B cell (primary cell): Measurements from ENCODE around the gene CALR. TPM values are rescaled to one million over a fixed set of nuclear protein-coding genes. Genes with fewer than 3 reads are reported as not detected.

Source experiments
- ATAC-seq: fragments of 200-7000 bp; cut with Tn5 transposase; one replicate; pipeline ENCODE4 v1.10.0; 2021; ENCODE audit warnings: low read depth, mild to moderate bottlenecking, moderate number of reproducible peaks, moderate library complexity
- CTCF ChIA-PET: fragments of 350-600 bp; sonication (Branson Sonifier 250); formaldehyde crosslinking; loops from one replicate; lab custom pipeline; 2021; ENCODE audit warnings: antibody characterized with exemption, inconsistent platforms; lab: Charles Lee
- POLR2A ChIA-PET: fragments of 350-600 bp; sonication (Branson Sonifier 250); formaldehyde crosslinking; loops from one replicate; lab custom pipeline; 2021; ENCODE audit warnings: antibody characterized with exemption; lab: Charles Lee
- DNase-seq: peaks from one replicate; pipeline ENCODE4 v3.0.0; 2013
- H2AFZ ChIP-seq: 2 replicates; pipeline ENCODE4 v1.6.1; 2012; ENCODE audit warnings: mild to moderate bottlenecking, low read depth, low read length; ENCODE audit not compliant: insufficient read depth, poor library complexity, severe bottlenecking
- H3K27ac ChIP-seq, 2 donors: 1 replicate in 1 of 2; 2 replicates in 1 of 2; pipeline ENCODE4 v1.5.1; 2012 to 2013; ENCODE audit warnings: low read length in 2 of 2, mild to moderate bottlenecking in 2 of 2, moderate library complexity in 1 of 2
- H3K27me3 ChIP-seq, 4 experiments: fragments of 200-600 bp in 1 of 4; sonication (generic) in 1 of 4; replicated peaks in 1 of 4; 1 replicate in 2 of 4; 2 replicates in 2 of 4; pipeline versions ENCODE4 v1.6.1 to v1.7.0; 2013 to 2016; ENCODE audit warnings: low read length in 3 of 4, mild to moderate bottlenecking in 2 of 4, mixed read lengths in 1 of 4, moderate library complexity in 1 of 4; ENCODE audit not compliant: insufficient read depth in 4 of 4, control insufficient read depth in 3 of 4; ENCODE audit errors: control extremely low read depth in 1 of 4
- H3K36me3 ChIP-seq, 2 experiments: replicated peaks in 1 of 2; 1 replicate in 1 of 2; 2 replicates in 1 of 2; pipeline versions ENCODE4 v1.6.1 to v1.7.1; 2013; ENCODE audit warnings: low read length in 1 of 2; ENCODE audit not compliant: insufficient read depth in 2 of 2, control insufficient read depth in 1 of 2; ENCODE audit errors: control extremely low read depth in 1 of 2, extremely low read depth in 1 of 2
- H3K4me1 ChIP-seq, 2 donors: fragments of 200-600 bp in 1 of 2; sonication (generic) in 1 of 2; 1 replicate in 1 of 2; 2 replicates in 1 of 2; pipeline versions ENCODE4 v1.5.1 to v1.6.1; 2013 to 2017; ENCODE audit warnings: low read length in 2 of 2; ENCODE audit not compliant: control insufficient read depth in 2 of 2, insufficient read depth in 2 of 2
- H3K4me2 ChIP-seq: replicated peaks from 2 replicates; pipeline ENCODE3; 2012; ENCODE audit warnings: mild to moderate bottlenecking, low read depth, low read length; ENCODE audit not compliant: poor library complexity, severe bottlenecking
- H3K4me3 ChIP-seq, 5 experiments: fragments of 200-600 bp in 1 of 5; sonication (generic) in 1 of 5; 1 replicate in 3 of 5; 2 replicates in 2 of 5; pipeline versions ENCODE4 v1.5.1 to v1.7.0; 2011 to 2016; ENCODE audit warnings: low read length in 4 of 5, mild to moderate bottlenecking in 4 of 5, low read depth in 2 of 5, control low read depth in 1 of 5, moderate library complexity in 1 of 5; ENCODE audit not compliant: insufficient read depth in 1 of 5; ENCODE audit errors: control extremely low read depth in 1 of 5, extremely low read depth in 1 of 5
- H3K79me2 ChIP-seq: fragments of 200-600 bp; sonication (generic); one replicate; pipeline ENCODE4 v1.6.0; 2016; ENCODE audit warnings: low read length; ENCODE audit not compliant: control insufficient read depth, insufficient read depth
- H3K9ac ChIP-seq: fragments of 200-600 bp; sonication (generic); 2 replicates; pipeline ENCODE4 v1.6.1; 2017; ENCODE audit warnings: mild to moderate bottlenecking, low read length, moderate library complexity
- H3K9me3 ChIP-seq, 3 donors: one replicate each; pipeline versions ENCODE4 v1.6.1 to v1.7.1; 2013; ENCODE audit warnings: low read length in 2 of 3; ENCODE audit not compliant: control insufficient read depth in 2 of 3, insufficient read depth in 1 of 3; ENCODE audit errors: control extremely low read depth in 1 of 3
- H4K20me1 ChIP-seq: 2 replicates; pipeline ENCODE4 v1.6.0; 2012; ENCODE audit warnings: mild to moderate bottlenecking, low read length; ENCODE audit not compliant: insufficient read depth, control insufficient read depth, poor library complexity, severe bottlenecking
- H3K27ac Mint-ChIP-seq: one replicate; pipeline ENCODE4 v1.8.0; 2021; ENCODE audit warnings: mixed read lengths
- H3K27me3 Mint-ChIP-seq: one replicate; pipeline ENCODE4 v1.8.0; 2021; ENCODE audit warnings: mixed read lengths
- H3K4me1 Mint-ChIP-seq: one replicate; pipeline ENCODE4 v1.8.0; 2021; ENCODE audit warnings: mixed read lengths
- H3K4me3 Mint-ChIP-seq: one replicate; pipeline ENCODE4 v1.8.0; 2021; ENCODE audit warnings: mixed read lengths
- H3K9me3 Mint-ChIP-seq: one replicate; pipeline ENCODE4 v1.8.0; 2022; ENCODE audit warnings: mixed read lengths; ENCODE audit not compliant: insufficient read depth
- CTCF ChIP-seq: fragments of 200-600 bp; IDR thresholded peaks from one replicate; pipeline ENCODE4 v1.8.0; 2022; ENCODE audit warnings: antibody characterized with exemption, mild to moderate bottlenecking
- EZH2 ChIP-seq: IDR thresholded peaks from 2 replicates; pipeline ENCODE4 v1.6.1; 2012; ENCODE audit warnings: borderline replicate concordance, low read depth, mild to moderate bottlenecking, moderate library complexity, low read length; ENCODE audit not compliant: insufficient read depth, poor library complexity, severe bottlenecking
- WGBS: methylation state at CpG from one replicate; pipeline ENCODE4 v1.1.5; 2013; ENCODE audit warnings: missing lambda C conversion rate; ENCODE audit not compliant: insufficient coverage; 5-methylcytosine and 5-hydroxymethylcytosine counted together
- intact Hi-C: fragments of 100-400 bp; cut with micrococcal nuclease; formaldehyde crosslinking; loops from one replicate; pipeline ENCODE4 v1.10.0; 2022
- polyA plus RNA-seq: library from polyadenylated mRNA; depleted of rRNA; stranded (reverse); fragments of >200 nt; gene quantifications from 2 replicates; pipeline ENCODE4 v1.2.3, GENCODE V29; 2012
- total RNA-seq, 2 donors: library from RNA; stranded (reverse); fragments of 120-200 nt in 1 of 2; gene quantifications; 1 replicate in 1 of 2; 2 replicates in 1 of 2; pipeline versions ENCODE4 v1.2.3 to v1.2.4, GENCODE V29; 2013 to 2022

Gene CALR
- total and polyA plus RNA-seq, 2 donors (not counting 1 experiment from before 2014, with no cell fraction given), result 214 to 385 TPM

DNA sequence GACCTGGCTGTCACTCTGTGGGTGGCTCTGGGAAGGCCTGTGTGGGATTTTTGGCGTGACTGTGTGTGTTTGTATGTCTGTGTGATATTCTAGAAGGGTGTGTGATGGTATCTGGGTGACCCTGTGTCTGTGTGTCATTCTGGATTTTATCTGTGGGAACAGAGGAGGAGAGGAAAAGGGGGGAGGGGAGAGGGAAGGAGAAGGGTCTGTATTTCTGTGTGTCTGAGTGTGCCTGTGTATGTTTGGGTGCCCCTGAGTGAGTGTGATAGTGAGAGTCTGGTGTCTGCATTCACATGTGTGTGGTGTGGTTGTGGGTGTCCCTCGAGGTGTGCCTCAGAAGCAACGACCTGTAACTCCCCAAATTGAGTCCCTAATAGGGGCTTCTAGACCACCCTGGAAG is 48.8 kb downstream of the CALR start:
- peaks cover 26 to 32% of the 10 kb centered on the region in 2 donors for H3K4me1 ChIP-seq
- no peak for TF ChIP-seq CTCF
- ChIA-PET CTCF (no interaction called here), POLR2A (no interaction called here)
- peaks cover 0 to 6% (median under 1%) of the 10 kb centered on the region in 4 experiments for H3K27me3 ChIP-seq
- no peak overlapping the region for H3K9ac ChIP-seq
- WGBS, result 90% methylated on average over 2 of the region's 3 CpGs
- H3K27ac ChIP-seq, result no peak overlapping the region
- H3K4me2 ChIP-seq, result no peak overlapping the region
- DNase-seq, result no peak
- H3K4me1 Mint-ChIP-seq, result peaks cover 10% of the 10 kb centered on the region
- no peaks in the 10 kb centered on the region for H3K79me2 ChIP-seq
- ATAC-seq, result no peak
- H3K9me3 ChIP-seq, result no peaks in the 10 kb centered on the region
- no peak overlapping the region for H2AFZ ChIP-seq
- no peaks in the 10 kb centered on the region for H3K9me3 Mint-ChIP-seq
- H3K4me3 Mint-ChIP-seq, result no peak overlapping the region
- H3K4me3 ChIP-seq, result no peak overlapping the region
- intact Hi-C loops, result no loop called here
- no peak overlapping the region for H3K27ac Mint-ChIP-seq
- no peaks in the 10 kb centered on the region for H4K20me1 ChIP-seq
- peaks cover 4% of the 10 kb centered on the region for H3K27me3 Mint-ChIP-seq
- H3K36me3 ChIP-seq, result no peaks in the 10 kb centered on the region

DNA sequence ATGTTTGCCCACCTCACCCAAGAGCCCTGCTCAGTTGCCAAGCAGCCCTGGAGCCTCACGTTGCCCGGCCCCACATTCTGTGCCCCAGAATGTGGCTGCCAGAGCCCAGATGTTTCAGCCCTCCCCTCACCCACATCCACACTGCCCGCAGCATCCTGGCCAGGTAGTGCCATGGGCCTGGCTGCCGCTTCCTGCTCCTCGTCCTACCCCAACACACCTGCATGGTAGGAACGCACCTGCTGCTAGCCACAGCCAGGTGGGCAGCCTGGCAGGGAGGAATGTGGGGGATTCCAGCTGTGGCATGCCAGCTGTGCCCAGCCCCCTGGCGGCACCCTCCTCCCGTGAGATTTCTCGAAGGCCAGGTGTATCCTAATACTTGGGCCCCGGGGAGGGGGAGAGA is 49.4 kb downstream of the CALR start:
- Histone ChIP-seq H3K4me2 (no peak overlapping the region), H3K27ac (no peak overlapping the region), H3K4me1 (peaks cover 24 to 29% of the 10 kb centered on the region in 2 donors), H3K79me2 (no peaks in the 10 kb centered on the region), H3K9me3 (no peaks in the 10 kb centered on the region), H4K20me1 (no peaks in the 10 kb centered on the region), H3K36me3 (no peaks in the 10 kb centered on the region), H2AFZ (no peak overlapping the region), H3K9ac (no peak overlapping the region), H3K4me3 (no peak overlapping the region), H3K27me3 (peaks cover 0 to 6% (median 0%) of the 10 kb centered on the region in 4 experiments)
- CTCF ChIA-PET, result no interaction called here
- intact Hi-C loops, result no loop called here
- no peak for ATAC-seq
- POLR2A ChIA-PET, result no interaction called here
- Mint-ChIP-seq H3K4me1 (peaks cover 10% of the 10 kb centered on the region), H3K9me3 (no peaks in the 10 kb centered on the region), H3K27ac (no peak overlapping the region), H3K27me3 (peaks cover 4% of the 10 kb centered on the region), H3K4me3 (no peak overlapping the region)
- 30% methylated on average over 9 of the region's 10 CpGs for WGBS
- TF ChIP-seq EZH2 (no peak), CTCF (no peak)
- DNase-seq, result no peak
